ENCODE data around the gene TSTD1. TPM values are rescaled to one million over a fixed set of nuclear protein-coding genes. Genes with fewer than 3 reads are reported as not detected.

Gene TSTD1
- polyA plus RNA-seq, 1 experiment, result 0.26 TPM

DNA sequence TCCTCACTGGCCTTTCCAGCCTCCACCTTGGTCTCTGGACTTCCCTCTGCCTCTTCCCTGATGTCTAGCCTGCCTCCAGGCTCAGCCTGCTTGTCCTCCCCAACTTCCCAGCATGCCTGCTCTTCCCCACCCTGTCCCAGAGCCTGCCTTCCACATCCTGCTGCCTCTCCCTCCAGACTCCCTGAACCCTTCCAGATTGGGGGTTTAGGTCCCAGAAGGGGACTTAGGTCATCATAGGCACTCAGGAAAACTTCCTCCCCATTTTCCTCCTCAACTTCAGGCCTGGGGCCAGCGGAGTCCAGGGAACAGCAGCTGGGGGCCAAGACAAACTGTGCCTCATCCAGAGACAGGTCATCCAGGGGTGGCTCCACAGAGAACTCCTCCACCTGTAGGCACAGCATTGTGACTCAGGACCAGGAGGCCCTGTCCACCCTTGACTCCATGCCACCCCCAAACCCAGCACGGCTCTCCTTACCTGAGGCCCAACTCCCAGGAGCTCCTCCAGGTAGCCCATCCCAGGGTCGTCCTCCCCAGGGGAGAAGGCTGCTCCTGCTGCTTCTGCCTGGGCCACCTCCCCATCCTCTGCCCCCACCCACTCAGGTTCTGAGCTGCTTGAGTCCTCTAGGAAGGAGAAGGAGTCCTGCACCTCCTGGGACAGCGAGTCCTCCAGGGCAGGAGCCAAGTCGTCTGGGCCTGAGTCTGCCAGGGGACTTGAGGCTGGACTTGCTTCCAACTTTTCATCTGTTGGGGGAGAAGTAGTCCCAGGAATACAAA is 10.4 kb upstream of the TSTD1 start:
- no peaks in the 10 kb centered on the region for H3K36me3 ChIP-seq (ENCODE audit: control insufficient read depth, insufficient read depth, low read length)
- no peak overlapping the region for H3K4me3 ChIP-seq (ENCODE audit: low read depth, low read length)
- CTCF ChIA-PET, result no interaction called here
- TF ChIP-seq, protein P1, sequence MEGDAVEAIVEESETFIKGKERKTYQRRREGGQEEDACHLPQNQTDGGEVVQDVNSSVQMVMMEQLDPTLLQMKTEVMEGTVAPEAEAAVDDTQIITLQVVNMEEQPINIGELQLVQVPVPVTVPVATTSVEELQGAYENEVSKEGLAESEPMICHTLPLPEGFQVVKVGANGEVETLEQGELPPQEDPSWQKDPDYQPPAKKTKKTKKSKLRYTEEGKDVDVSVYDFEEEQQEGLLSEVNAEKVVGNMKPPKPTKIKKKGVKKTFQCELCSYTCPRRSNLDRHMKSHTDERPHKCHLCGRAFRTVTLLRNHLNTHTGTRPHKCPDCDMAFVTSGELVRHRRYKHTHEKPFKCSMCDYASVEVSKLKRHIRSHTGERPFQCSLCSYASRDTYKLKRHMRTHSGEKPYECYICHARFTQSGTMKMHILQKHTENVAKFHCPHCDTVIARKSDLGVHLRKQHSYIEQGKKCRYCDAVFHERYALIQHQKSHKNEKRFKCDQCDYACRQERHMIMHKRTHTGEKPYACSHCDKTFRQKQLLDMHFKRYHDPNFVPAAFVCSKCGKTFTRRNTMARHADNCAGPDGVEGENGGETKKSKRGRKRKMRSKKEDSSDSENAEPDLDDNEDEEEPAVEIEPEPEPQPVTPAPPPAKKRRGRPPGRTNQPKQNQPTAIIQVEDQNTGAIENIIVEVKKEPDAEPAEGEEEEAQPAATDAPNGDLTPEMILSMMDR (IDR thresholded peaks at IDR 0.05; ENCODE audit: insufficient read depth, low read depth, low read length), result no peak
- POLR2A ChIA-PET, result no interaction called here
- no peaks in the 10 kb centered on the region for H3K27me3 ChIP-seq (ENCODE audit: control insufficient read depth, insufficient read depth, low read length)
- DNase-seq (ENCODE audit: low read depth), result no peak

DNA sequence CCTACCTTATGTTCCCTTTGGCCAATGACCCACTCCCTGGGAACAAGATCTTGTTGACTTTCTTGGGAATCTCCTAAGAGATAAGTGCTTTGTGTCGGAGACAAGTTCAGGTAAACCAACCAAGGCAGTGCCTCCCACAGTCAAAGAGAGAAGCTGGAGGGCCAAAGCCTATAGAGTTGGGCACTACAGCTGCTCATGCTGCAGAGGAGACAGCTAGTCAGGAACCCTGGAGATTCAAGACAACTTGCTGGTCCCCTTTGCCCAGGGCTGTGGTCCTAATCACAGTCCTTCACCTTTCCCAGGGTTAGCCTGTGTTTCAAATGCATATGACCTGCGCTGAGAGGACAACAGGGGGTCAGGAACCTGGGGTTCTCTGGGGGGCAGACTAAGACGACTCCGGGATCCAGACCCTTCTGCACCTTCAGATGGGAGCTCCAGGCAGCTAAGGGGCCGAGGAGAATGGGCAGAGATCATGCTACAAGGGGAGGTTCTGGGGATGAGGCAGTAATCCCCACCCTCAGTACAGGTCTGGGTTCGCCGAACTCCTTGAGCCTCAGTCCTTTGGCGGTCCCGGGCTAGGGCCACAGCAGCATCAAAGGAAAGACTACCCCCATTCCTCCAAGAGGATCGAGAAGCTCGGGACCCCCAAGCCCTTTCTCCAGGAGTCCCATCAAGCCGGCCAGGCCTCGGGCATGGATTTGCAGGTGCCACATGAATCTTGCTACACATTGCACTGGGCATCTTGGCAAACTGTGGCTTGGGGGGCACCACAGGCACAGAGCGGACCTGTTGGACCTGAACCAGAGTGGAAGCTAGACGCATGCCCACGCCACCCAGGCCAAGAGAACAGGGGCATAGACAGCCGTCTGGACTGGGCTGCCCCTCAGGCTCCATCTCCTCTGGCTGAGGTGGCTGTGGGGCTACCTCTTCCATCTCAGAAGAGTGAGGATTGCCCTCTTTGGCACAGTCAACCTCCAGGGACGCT is 9.0 kb upstream of the TSTD1 start:
- DNase-seq (ENCODE audit: low read depth), result no peak
- ChIA-PET POLR2A (no interaction called here), CTCF (interaction anchor here (1.2 to 4.5 kb wide), 3 partner anchors 13 to 51 kb away, joined by 3 to 46 read pairs (median 5); partner anchors contain the start of gene KLHDC9)
- Histone ChIP-seq H3K4me3 (ENCODE audit: low read depth, low read length) (no peak overlapping the region), H3K36me3 (ENCODE audit: control insufficient read depth, insufficient read depth, low read length) (peaks cover under 1% of the 10 kb centered on the region), H3K27me3 (ENCODE audit: control insufficient read depth, insufficient read depth, low read length) (no peaks in the 10 kb centered on the region)
- TF ChIP-seq, protein P1 (IDR thresholded peaks at IDR 0.05; ENCODE audit: insufficient read depth, low read depth, low read length), result no peak

DNA sequence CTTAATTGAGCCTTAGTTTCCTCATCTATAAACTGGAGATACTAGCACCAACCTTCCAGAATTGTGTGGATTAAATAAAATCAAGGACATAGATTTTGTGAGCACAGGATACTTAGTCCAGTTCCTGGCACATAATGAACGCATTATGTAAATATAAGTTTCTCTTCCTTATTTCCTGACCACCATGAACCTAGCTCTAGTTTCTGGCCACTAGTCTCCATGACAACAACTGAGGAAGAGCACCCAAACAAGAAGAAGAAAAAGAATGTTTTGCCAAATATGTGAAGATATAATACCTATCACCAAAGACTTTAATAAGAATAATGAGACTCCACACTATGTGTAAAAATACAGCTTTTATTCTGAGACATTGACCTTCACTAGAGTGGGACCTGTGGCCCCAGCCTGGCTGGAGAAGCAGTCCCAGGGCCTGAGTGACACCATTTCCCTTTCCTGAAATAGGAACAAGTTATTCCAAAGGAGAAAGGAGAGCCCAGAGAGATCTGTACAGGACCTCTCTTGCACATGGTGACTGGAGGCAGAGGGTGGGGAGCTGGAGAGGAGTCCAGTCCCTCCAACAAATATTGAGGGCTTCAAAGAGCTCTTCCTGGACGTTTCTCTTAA is 8.0 kb upstream of the TSTD1 start:
- no peak for DNase-seq (ENCODE audit: low read depth)
- Histone ChIP-seq H3K27me3 (ENCODE audit: control insufficient read depth, insufficient read depth, low read length) (no peaks in the 10 kb centered on the region), H3K36me3 (ENCODE audit: control insufficient read depth, insufficient read depth, low read length) (peaks cover 9% of the 10 kb centered on the region), H3K4me3 (ENCODE audit: low read depth, low read length) (peak overlapping the region; percentile 70)
- ChIA-PET CTCF (interaction anchor here (0.7 to 4.5 kb wide), 11 partner anchors 8 to 94 kb away, joined by 3 to 46 read pairs (median 4); partner anchors contain the start of gene KLHDC9), POLR2A (no interaction called here)
- TF ChIP-seq, protein P1 (IDR thresholded peaks at IDR 0.05; ENCODE audit: insufficient read depth, low read depth, low read length), result no peak

DNA sequence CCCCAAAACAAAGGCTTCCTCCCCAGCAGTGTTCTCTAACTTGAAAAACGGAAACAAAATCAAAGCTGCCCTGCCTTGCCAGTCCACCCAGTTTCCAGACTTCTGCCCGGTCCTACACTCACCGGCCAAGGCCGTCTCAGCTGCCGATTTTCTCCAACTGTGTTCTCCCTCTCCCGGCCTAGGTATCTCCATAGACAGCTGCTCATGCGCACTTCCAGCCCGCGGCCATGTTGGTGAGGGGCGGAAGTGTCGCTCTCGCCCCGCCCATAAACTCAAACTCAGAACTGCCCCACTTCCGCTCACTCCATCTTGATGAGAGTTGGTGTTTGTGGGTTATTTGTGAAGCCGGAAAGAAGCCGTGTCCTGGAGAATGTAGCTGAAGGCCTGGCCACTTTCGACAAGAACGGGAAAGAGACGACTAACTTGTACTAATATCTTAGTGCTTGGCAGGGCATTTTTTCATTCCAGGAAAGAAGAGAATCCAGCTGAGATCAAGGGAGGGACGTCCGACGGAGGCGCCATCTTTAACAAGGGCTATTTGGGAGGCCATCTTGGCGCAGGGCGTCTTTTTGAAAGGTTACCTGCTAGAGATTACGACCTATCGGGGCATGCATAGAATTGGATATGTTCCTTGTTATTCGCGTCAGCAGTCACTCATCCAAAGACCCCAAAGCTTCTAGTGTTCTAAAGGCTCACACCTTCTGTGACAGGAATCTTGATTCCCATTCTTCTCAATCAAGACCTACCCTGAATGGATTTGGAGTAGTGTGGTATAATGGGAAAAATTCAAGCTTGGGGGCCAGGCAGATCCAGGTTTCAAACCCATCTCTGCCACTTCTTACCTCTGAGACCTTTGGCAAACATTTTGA is 7.2 kb upstream of the TSTD1 start, which contains the start of gene USF1:
Gene USF1 (minus strand): TSS at position 242 of the 869 bp plus-strand sequence. CDS start 2,702 bp downstream, outside the sequence.
- Histone ChIP-seq H3K4me3 (ENCODE audit: low read depth, low read length) (peak within 1 kb of the TSS; percentile 70), H3K36me3 (ENCODE audit: control insufficient read depth, insufficient read depth, low read length) (peaks cover 14% of the 10 kb centered on the region), H3K27me3 (ENCODE audit: control insufficient read depth, insufficient read depth, low read length) (no peaks in the 10 kb centered on the region)
- peak; percentile 74 for DNase-seq (ENCODE audit: low read depth)
- TF ChIP-seq, protein P1 (IDR thresholded peaks at IDR 0.05; ENCODE audit: insufficient read depth, low read depth, low read length), result no peak
- CTCF ChIA-PET, result interaction anchor here (0.7 to 4.5 kb wide), 19 partner anchors 8 to 94 kb away, joined by 3 to 46 read pairs (median 4); partner anchors contain the start of genes DEDD, KLHDC9 and NECTIN4
- POLR2A ChIA-PET, result interaction anchor here (0.6 kb wide), 1 partner anchor 107 kb away, joined by 3 read pairs; no protein-coding TSS in a partner anchor

Measured in BJ (cell line).